GM19351 (cell line): ENCODE results near the gene SUSD5.

ENCODE experiments used
- ATAC-seq: cut with Tn5 transposase; IDR thresholded peaks from one replicate; pipeline ENCODE4 v1.9.1; 2021; ENCODE audit warnings: mild to moderate bottlenecking, moderate library complexity; ENCODE audit not compliant: unreplicated experiment

The SUSD5 gene

GRCh38 chr3:33218446-33219174, at the start of gene SUSD5:
SUSD5 (minus strand) TSS chr3:33218810; CDS start chr3:33218797, 13 bp downstream.
- ATAC-seq = no peak

- ATAC-seq = no peak
These were observed 41.5 kb upstream of the SUSD5 start for GRCh38 chr3:33260104-33260503.

GRCh38 chr3:33256249-33256648, 37.6 kb upstream of the SUSD5 start:
- no peak for ATAC-seq

- ATAC-seq = no peak
These were observed 32.1 kb upstream of the SUSD5 start for GRCh38 chr3:33250712-33251111.

DNA sequence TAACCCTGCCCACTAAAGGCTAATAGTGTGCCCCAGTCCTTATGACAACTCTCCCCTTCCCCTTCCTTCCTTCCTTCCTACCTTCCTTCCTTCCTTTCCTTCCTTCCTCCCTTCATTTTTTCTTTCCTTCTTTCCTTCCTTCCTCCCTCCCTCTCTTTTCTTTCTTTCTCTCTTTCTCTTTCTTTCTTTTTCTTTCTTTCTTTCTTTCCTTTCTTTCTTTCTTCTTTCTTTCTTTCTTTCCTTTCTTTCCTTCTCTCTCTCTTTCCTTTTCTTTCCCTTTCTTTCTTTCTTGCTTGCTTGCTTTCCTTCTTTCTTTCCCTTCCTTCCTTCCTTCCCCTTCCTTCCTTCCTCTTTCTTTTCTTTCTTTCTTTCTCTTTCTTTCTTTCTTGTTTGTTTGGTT, 28.2 kb upstream of the SUSD5 start:
- ATAC-seq = no peak

GRCh38 chr3:33240261-33240660, 21.7 kb upstream of the SUSD5 start:
- no peak for ATAC-seq

DNA sequence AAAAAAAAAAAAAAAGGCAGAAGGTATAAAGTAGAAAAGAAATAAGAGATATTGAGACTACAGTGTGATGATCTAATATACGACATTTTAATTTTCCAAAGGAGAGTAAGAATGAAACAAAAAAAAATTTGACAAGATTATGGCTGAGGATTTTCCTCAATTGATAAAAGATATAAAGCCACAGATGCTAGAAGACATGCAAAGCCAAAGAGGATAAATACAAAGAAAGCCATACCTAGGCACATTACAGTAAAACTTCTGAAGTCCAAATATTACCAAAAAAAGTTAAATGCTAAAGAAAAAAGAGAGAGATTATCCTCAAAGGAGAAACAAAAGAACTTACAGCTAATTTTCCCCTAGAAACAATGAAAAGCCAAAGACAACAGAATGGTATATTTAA, 20.3 kb upstream of the SUSD5 start:
- no peak for ATAC-seq

- no peak for ATAC-seq
These were observed 18.8 kb upstream of the SUSD5 start for GRCh38 chr3:33237439-33237838.

GRCh38 chr3:33236005-33236404, 17.4 kb upstream of the SUSD5 start:
- ATAC-seq = no peak

DNA sequence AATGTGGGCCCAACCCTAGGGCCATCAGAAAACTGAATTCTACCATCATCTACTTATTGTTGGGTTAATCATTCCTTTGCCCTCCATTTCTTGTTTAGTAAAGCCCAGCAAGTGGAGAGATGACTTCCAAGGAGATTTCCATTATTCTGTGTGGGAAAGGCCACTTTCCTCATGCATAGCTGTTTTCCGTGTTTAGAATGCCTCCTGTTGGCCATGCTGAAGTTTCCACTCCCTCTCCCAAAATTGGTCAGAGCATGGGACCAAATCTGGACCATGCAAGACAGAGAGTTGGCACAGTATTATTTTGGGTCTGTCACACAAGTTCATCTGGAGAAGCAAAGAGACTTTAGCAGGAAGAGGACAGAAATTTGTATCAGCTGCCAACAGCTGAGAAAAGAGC, 15.3 kb upstream of the SUSD5 start:
- no peak for ATAC-seq

DNA sequence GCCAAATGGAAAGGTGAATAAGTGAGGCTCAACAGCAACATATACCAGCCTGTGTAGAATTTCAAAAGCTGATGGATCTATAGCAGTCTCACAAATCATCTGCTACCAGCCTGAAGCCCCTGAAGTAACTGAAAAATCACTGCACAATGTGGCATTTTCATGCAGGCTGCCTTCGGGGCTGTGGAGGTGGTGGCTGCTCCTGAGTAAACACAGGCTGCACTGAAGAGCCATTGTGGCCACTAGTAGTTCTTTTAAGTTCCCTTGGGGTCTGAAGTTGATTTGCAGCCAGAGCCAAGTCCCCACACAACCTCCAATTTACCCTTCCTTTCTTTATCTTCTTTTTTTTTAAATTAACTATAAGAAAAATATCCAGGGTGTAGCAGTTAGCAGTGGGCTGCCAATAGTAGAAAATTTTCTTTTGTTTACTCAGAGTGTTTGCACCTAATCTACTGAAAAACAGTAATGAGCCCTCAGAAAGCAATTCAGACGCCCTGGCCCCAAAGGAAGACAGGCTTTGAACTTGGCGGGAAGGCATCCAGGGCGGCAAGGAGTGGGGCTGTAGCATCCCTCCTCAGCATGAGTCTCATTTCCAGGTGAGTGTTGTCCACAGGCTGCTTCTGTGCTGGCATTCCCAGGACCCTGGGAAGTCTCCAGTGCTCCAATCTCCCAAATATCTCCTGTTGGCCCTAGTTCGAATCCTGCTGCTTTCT, 13.3 kb upstream of the SUSD5 start:
- ATAC-seq = no peak

DNA sequence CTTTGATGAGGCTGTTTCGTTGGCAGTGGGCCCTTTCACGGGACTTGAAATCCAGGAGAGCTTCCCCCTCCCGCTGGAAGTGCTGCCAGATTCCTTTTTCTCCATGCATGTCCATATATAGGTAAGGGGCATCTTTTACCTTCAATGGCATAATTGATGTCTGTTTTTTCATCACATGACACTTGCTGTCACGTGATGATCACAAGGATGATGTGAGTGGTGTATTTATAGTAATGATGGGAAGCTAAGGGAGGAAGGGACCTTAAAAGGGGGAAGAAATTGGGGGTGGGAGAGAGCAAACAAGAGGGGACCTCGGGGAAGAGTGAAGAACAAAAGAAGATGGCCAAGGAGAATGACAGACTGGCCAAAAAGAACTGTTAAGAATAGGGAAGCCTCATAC, 11.3 kb upstream of the SUSD5 start:
- no peak for ATAC-seq

- ATAC-seq = no peak
These were observed 10.5 kb upstream of the SUSD5 start for GRCh38 chr3:33229066-33229465.

DNA sequence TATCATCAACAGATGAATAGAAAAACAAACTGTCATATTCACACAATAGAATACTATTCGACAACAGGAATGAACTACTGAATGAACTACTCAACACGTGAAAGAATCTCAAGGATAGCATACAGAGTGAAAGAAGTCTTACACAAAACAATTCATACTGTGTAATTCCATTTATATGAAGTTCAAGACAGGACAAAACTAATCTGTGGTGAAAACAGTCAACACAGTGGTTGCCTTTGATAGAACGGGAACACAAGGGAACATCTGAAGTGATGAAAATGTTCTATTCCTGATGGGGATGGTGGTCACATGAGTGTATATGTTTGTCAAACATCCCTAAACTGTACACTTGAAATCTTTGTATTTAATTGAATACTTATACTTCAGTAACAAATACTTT, 2.6 kb upstream of the SUSD5 start:
- ATAC-seq = no peak

- no peak for ATAC-seq
These were observed 521 bp upstream of the SUSD5 start for GRCh38 chr3:33219175-33219487.

DNA sequence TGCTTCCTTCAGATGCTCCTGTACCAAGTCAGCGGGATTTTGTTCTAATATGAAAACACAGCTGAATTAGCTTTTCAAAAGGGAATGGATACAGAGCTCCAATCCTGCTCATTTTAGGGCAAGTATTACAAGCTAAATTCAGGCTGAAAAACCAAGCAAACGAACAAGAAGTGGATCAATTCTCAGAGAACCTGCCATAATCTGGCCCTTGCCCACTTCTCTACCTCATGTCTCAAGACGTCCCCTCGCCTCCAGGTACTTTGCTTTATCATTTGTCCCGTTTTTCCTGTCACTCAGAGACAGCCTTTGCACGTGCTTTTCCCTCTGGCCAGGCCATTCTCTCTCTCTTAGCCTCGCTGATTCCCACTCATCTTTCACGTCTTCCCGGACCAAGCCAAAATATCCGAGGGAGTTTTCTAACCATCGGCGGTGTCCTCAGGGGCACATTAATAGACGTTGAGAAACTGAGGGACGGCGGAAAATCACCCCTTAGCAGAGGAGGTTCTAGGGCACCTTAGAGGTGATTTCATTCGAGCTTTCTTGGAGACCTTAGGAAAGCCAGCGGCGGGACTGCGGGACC, 654 bp downstream of the SUSD5 start:
- ATAC-seq = no peak

GRCh38 chr3:33215739-33216138, 2.9 kb downstream of the SUSD5 start:
- no peak for ATAC-seq

GRCh38 chr3:33212406-33212805, 6.2 kb downstream of the SUSD5 start:
- no peak for ATAC-seq

- no peak for ATAC-seq
These were observed 7.2 kb downstream of the SUSD5 start for GRCh38 chr3:33211444-33211843.

- no peak for ATAC-seq
These were observed 9.3 kb downstream of the SUSD5 start for GRCh38 chr3:33209357-33209756.

DNA sequence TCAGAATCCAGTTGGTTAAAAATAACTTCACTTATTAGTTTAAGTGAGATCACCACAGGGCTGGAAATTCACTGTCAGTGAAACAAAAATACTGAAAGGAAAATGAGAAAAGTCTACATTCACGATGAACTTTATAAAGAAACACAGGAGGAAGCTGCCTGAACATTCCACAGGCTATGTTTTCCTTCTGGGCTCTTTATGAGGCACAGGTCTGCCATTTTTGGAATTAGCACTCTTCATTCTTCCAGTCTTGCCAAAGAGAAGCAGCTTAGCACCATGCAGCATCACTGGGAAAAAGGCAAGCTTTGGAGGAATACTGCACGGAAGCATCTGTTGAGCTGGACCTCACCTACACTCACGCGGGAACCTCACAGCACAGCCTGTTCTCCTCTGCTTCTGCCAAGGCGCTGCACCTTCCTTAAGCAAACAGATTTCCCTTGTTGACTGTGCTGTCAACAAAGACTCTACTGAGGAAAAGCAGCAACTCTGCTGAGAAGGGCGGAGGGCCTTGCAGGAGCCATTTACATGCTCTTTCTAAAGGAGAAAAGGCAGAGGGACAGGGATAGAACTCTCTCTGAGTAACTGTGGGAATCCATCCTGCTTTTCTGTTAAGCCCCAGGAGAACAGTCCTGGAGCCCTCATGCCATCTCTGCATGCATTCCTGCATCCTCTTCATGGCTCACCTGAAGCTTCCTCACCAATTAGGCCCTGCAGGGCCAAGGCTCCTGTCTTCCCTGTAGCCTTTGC, 15.7 kb downstream of the SUSD5 start:
- no peak for ATAC-seq

- ATAC-seq = no peak
These were observed 17.4 kb downstream of the SUSD5 start for GRCh38 chr3:33201195-33201594.
